B cell (primary cell): ENCODE measurements around the gene RAB11FIP2. TPM values are rescaled to one million over a fixed set of nuclear protein-coding genes. Genes with fewer than 3 reads are reported as not detected.

Source experiments
- ATAC-seq: fragments of 200-7000 bp; cut with Tn5 transposase; one replicate; pipeline ENCODE4 v1.10.0; 2021; ENCODE audit warnings: low read depth, mild to moderate bottlenecking, moderate number of reproducible peaks, moderate library complexity
- CTCF ChIA-PET: fragments of 350-600 bp; sonication (Branson Sonifier 250); formaldehyde crosslinking; loops from one replicate; lab custom pipeline; 2021; ENCODE audit warnings: antibody characterized with exemption, inconsistent platforms; lab: Charles Lee
- POLR2A ChIA-PET: fragments of 350-600 bp; sonication (Branson Sonifier 250); formaldehyde crosslinking; loops from one replicate; lab custom pipeline; 2021; ENCODE audit warnings: antibody characterized with exemption; lab: Charles Lee
- DNase-seq: peaks from one replicate; pipeline ENCODE4 v3.0.0; 2013
- H2AFZ ChIP-seq: 2 replicates; pipeline ENCODE4 v1.6.1; 2012; ENCODE audit warnings: mild to moderate bottlenecking, low read depth, low read length; ENCODE audit not compliant: insufficient read depth, poor library complexity, severe bottlenecking
- H3K27ac ChIP-seq, 2 donors: 1 replicate in 1 of 2; 2 replicates in 1 of 2; pipeline ENCODE4 v1.5.1; 2012 to 2013; ENCODE audit warnings: low read length in 2 of 2, mild to moderate bottlenecking in 2 of 2, moderate library complexity in 1 of 2
- H3K27me3 ChIP-seq, 4 experiments: fragments of 200-600 bp in 1 of 4; sonication (generic) in 1 of 4; replicated peaks in 1 of 4; 1 replicate in 2 of 4; 2 replicates in 2 of 4; pipeline versions ENCODE4 v1.6.1 to v1.7.0; 2013 to 2016; ENCODE audit warnings: low read length in 3 of 4, mild to moderate bottlenecking in 2 of 4, mixed read lengths in 1 of 4, moderate library complexity in 1 of 4; ENCODE audit not compliant: insufficient read depth in 4 of 4, control insufficient read depth in 3 of 4; ENCODE audit errors: control extremely low read depth in 1 of 4
- H3K36me3 ChIP-seq, 2 experiments: replicated peaks in 1 of 2; 1 replicate in 1 of 2; 2 replicates in 1 of 2; pipeline versions ENCODE4 v1.6.1 to v1.7.1; 2013; ENCODE audit warnings: low read length in 1 of 2; ENCODE audit not compliant: insufficient read depth in 2 of 2, control insufficient read depth in 1 of 2; ENCODE audit errors: control extremely low read depth in 1 of 2, extremely low read depth in 1 of 2
- H3K4me1 ChIP-seq, 2 donors: fragments of 200-600 bp in 1 of 2; sonication (generic) in 1 of 2; 1 replicate in 1 of 2; 2 replicates in 1 of 2; pipeline versions ENCODE4 v1.5.1 to v1.6.1; 2013 to 2017; ENCODE audit warnings: low read length in 2 of 2; ENCODE audit not compliant: control insufficient read depth in 2 of 2, insufficient read depth in 2 of 2
- H3K4me2 ChIP-seq: replicated peaks from 2 replicates; pipeline ENCODE3; 2012; ENCODE audit warnings: mild to moderate bottlenecking, low read depth, low read length; ENCODE audit not compliant: poor library complexity, severe bottlenecking
- H3K4me3 ChIP-seq, 5 experiments: fragments of 200-600 bp in 1 of 5; sonication (generic) in 1 of 5; 1 replicate in 3 of 5; 2 replicates in 2 of 5; pipeline versions ENCODE4 v1.5.1 to v1.7.0; 2011 to 2016; ENCODE audit warnings: low read length in 4 of 5, mild to moderate bottlenecking in 4 of 5, low read depth in 2 of 5, control low read depth in 1 of 5, moderate library complexity in 1 of 5; ENCODE audit not compliant: insufficient read depth in 1 of 5; ENCODE audit errors: control extremely low read depth in 1 of 5, extremely low read depth in 1 of 5
- H3K79me2 ChIP-seq: fragments of 200-600 bp; sonication (generic); one replicate; pipeline ENCODE4 v1.6.0; 2016; ENCODE audit warnings: low read length; ENCODE audit not compliant: control insufficient read depth, insufficient read depth
- H3K9ac ChIP-seq: fragments of 200-600 bp; sonication (generic); 2 replicates; pipeline ENCODE4 v1.6.1; 2017; ENCODE audit warnings: mild to moderate bottlenecking, low read length, moderate library complexity
- H3K9me3 ChIP-seq, 3 donors: one replicate each; pipeline versions ENCODE4 v1.6.1 to v1.7.1; 2013; ENCODE audit warnings: low read length in 2 of 3; ENCODE audit not compliant: control insufficient read depth in 2 of 3, insufficient read depth in 1 of 3; ENCODE audit errors: control extremely low read depth in 1 of 3
- H4K20me1 ChIP-seq: 2 replicates; pipeline ENCODE4 v1.6.0; 2012; ENCODE audit warnings: mild to moderate bottlenecking, low read length; ENCODE audit not compliant: insufficient read depth, control insufficient read depth, poor library complexity, severe bottlenecking
- H3K27ac Mint-ChIP-seq: one replicate; pipeline ENCODE4 v1.8.0; 2021; ENCODE audit warnings: mixed read lengths
- H3K27me3 Mint-ChIP-seq: one replicate; pipeline ENCODE4 v1.8.0; 2021; ENCODE audit warnings: mixed read lengths
- H3K4me1 Mint-ChIP-seq: one replicate; pipeline ENCODE4 v1.8.0; 2021; ENCODE audit warnings: mixed read lengths
- H3K4me3 Mint-ChIP-seq: one replicate; pipeline ENCODE4 v1.8.0; 2021; ENCODE audit warnings: mixed read lengths
- H3K9me3 Mint-ChIP-seq: one replicate; pipeline ENCODE4 v1.8.0; 2022; ENCODE audit warnings: mixed read lengths; ENCODE audit not compliant: insufficient read depth
- CTCF ChIP-seq: fragments of 200-600 bp; IDR thresholded peaks from one replicate; pipeline ENCODE4 v1.8.0; 2022; ENCODE audit warnings: antibody characterized with exemption, mild to moderate bottlenecking
- EZH2 ChIP-seq: IDR thresholded peaks from 2 replicates; pipeline ENCODE4 v1.6.1; 2012; ENCODE audit warnings: borderline replicate concordance, low read depth, mild to moderate bottlenecking, moderate library complexity, low read length; ENCODE audit not compliant: insufficient read depth, poor library complexity, severe bottlenecking
- WGBS: methylation state at CpG from one replicate; pipeline ENCODE4 v1.1.5; 2013; ENCODE audit warnings: missing lambda C conversion rate; ENCODE audit not compliant: insufficient coverage; 5-methylcytosine and 5-hydroxymethylcytosine counted together
- intact Hi-C: fragments of 100-400 bp; cut with micrococcal nuclease; formaldehyde crosslinking; loops from one replicate; pipeline ENCODE4 v1.10.0; 2022
- polyA plus RNA-seq: library from polyadenylated mRNA; depleted of rRNA; stranded (reverse); fragments of >200 nt; gene quantifications from 2 replicates; pipeline ENCODE4 v1.2.3, GENCODE V29; 2012
- total RNA-seq, 2 donors: library from RNA; stranded (reverse); fragments of 120-200 nt in 1 of 2; gene quantifications; 1 replicate in 1 of 2; 2 replicates in 1 of 2; pipeline versions ENCODE4 v1.2.3 to v1.2.4, GENCODE V29; 2013 to 2022

Gene RAB11FIP2
- total and polyA plus RNA-seq, 2 donors (not counting 1 experiment from before 2014, with no cell fraction given) = 5.6 to 33.6 TPM

GRCh38 chr10:117987244-117987909 is 59.4 kb downstream of the RAB11FIP2 start:
- H3K36me3 ChIP-seq = no peaks in the 10 kb centered on the region
- H3K79me2 ChIP-seq = no peaks in the 10 kb centered on the region
- no peak overlapping the region for H3K27ac Mint-ChIP-seq
- no peaks in the 10 kb centered on the region for H3K27me3 Mint-ChIP-seq
- H3K27ac ChIP-seq = no peak overlapping the region
- H3K4me2 ChIP-seq = no peak overlapping the region
- H4K20me1 ChIP-seq = no peaks in the 10 kb centered on the region
- peaks cover 4% of the 10 kb centered on the region for H3K9me3 Mint-ChIP-seq
- no peak overlapping the region for H3K4me3 ChIP-seq
- H3K4me1 Mint-ChIP-seq = no peaks in the 10 kb centered on the region
- no peak for TF ChIP-seq EZH2
- no peak for TF ChIP-seq CTCF
- H3K9ac ChIP-seq = no peak overlapping the region
- CTCF ChIA-PET = no interaction called here
- H3K4me1 ChIP-seq = no peaks in the 10 kb centered on the region
- POLR2A ChIA-PET = no interaction called here
- H2AFZ ChIP-seq = no peak overlapping the region
- H3K9me3 ChIP-seq = peaks cover 0 to 5% (median 0%) of the 10 kb centered on the region in 3 donors
- no peak overlapping the region for H3K4me3 Mint-ChIP-seq
- intact Hi-C loops = no loop called here
- DNase-seq (no peak), ATAC-seq (no peak)
- no peaks in the 10 kb centered on the region for H3K27me3 ChIP-seq

GRCh38 chr10:117983961-117984360 is 62.8 kb downstream of the RAB11FIP2 start:
- no peaks in the 10 kb centered on the region for H3K4me1 Mint-ChIP-seq
- no peak overlapping the region for H3K4me3 Mint-ChIP-seq
- H3K4me1 ChIP-seq = no peaks in the 10 kb centered on the region
- DNase-seq (no peak), ATAC-seq (no peak)
- no peak overlapping the region for H3K4me3 ChIP-seq
- ChIA-PET POLR2A (no interaction called here), CTCF (no interaction called here)
- H3K27ac Mint-ChIP-seq = no peak overlapping the region
- H3K27me3 ChIP-seq = no peaks in the 10 kb centered on the region
- peaks cover 0 to 5% (median 0%) of the 10 kb centered on the region in 3 donors for H3K9me3 ChIP-seq
- intact Hi-C loops = no loop called here
- H2AFZ ChIP-seq = no peak overlapping the region
- H3K9me3 Mint-ChIP-seq = peaks cover 4% of the 10 kb centered on the region
- H4K20me1 ChIP-seq = no peaks in the 10 kb centered on the region
- no CpG with 5 or more reads among the region's 2 CpGs for WGBS
- H3K79me2 ChIP-seq = no peaks in the 10 kb centered on the region
- H3K9ac ChIP-seq = no peak overlapping the region
- no peaks in the 10 kb centered on the region for H3K36me3 ChIP-seq
- no peak for TF ChIP-seq EZH2
- TF ChIP-seq CTCF = no peak
- no peak overlapping the region for H3K27ac ChIP-seq
- H3K4me2 ChIP-seq = no peak overlapping the region
- H3K27me3 Mint-ChIP-seq = no peaks in the 10 kb centered on the region
